Medulla oblongata (tissue), 1 donor: ENCODE data around the gene ATP6V0E2.
"Not testable (repeated sequence)": the region's sequence is repeated elsewhere in the genome, so short reads cannot be mapped to it uniquely, and the experiment has no call there.

Experiments used
- DNase-seq: peaks from one replicate; pipeline ENCODE4 v3.0.0-alpha.2; 2015; ENCODE audit errors: extremely low spot score

Gene ATP6V0E2

DNA sequence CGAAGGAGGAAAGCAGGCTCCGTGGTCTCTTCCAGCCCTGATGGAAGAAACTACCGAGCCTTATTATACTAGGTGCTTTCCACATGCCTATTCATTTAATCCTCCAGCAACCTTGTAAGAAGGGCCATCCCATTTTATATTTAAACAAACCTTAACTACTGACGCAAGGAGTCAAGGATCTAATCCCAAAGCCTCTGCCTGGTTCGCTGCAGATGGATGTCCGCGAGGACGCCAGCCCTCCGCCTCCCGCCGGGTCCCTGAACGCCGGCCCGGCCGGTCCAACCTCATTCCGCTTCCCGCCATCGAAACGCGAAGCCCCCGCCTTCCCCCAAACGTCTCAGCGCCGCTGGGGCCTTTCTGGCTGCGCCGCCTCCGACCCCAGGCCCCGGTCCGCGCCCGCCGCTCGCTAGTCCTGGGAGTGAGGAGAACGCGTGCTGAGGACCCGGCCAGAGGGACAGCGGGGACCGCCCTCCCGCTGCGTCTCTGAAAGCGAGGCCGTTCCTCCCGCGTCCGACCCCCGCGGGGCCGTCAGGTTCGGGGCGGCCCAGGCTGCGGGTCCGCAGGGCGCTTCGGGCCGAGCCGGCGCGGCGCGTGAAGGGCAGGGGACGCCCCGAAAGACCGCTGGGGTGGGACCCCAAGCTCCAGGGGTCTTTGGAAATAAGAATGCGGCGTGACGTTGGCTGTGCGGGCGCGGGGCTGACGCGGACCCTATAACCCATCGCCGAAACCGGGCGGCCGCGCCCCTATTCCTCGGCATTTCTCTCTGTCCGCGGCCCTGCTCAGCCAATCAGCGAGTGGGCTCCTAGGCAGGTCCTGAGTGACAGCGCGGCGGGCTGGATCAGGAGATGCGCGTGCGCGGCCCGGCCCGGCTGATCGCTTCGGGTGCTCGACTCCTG lies at the start of gene ATP6V0E2:
Gene ATP6V0E2, plus strand, starts transcription at position 896 of the 896 bp plus-strand sequence. CDS start 97 bp downstream, outside the sequence.
- peak; percentile 97 for DNase-seq

DNA sequence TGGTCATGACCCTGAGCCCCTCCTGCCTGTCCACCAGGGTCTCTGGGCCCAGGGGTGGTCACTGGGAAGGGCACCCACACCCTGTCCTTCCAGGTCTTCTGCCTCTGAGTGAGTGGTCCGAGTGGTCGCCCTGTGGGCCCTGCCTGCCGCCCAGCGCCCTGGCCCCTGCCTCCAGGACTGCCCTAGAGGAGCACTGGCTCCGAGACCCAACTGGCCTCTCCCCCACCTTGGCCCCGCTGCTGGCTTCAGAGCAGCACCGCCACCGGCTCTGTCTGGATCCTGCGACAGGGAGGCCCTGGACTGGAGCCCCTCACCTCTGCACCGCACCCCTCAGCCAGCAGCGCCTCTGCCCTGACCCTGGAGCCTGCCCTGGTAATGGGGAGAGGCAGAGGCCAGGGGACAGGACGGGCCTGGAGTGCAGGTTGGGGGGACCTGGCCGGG lies 49.4 kb upstream of the ATP6V0E2 start:
- DNase-seq, result no peak

DNA sequence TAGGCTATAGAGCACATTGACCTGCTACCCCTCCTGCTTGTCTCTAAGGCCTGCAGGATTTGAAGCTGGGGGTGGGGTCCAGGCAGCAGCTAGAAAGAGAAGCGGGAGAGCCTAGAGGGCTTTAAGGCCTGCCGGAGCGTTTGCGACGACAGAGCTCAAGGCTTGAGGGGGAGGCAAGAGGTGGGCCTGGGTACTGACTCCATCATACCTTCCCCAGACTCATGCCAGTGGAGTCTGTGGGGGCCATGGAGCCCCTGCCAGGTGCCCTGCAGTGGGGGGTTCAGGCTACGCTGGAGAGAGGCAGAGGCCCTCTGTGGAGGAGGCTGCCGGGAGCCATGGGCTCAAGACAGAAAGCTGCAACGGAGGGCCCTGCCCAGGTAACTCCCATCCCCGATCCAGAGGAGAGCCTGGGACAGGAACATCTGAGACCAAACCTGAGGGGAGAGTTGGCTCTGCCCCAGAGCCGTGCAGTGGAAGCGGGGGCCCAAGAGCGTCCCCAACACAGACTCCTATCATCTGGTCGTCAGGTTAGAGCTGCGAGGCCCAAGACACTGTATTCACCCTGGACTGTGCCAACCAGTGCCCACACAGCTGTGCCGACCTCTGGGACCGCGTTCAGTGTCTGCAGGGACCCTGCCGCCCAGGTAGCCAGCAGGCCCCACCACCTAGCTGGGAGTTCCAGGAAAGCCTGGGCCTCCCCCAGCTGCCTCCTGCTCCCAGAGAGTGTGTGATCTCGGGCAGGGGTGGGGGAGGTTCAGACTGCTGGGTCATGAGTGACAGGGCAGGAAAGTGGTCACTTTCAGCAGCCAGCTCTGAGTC lies 48.8 kb upstream of the ATP6V0E2 start:
- no peak for DNase-seq

DNA sequence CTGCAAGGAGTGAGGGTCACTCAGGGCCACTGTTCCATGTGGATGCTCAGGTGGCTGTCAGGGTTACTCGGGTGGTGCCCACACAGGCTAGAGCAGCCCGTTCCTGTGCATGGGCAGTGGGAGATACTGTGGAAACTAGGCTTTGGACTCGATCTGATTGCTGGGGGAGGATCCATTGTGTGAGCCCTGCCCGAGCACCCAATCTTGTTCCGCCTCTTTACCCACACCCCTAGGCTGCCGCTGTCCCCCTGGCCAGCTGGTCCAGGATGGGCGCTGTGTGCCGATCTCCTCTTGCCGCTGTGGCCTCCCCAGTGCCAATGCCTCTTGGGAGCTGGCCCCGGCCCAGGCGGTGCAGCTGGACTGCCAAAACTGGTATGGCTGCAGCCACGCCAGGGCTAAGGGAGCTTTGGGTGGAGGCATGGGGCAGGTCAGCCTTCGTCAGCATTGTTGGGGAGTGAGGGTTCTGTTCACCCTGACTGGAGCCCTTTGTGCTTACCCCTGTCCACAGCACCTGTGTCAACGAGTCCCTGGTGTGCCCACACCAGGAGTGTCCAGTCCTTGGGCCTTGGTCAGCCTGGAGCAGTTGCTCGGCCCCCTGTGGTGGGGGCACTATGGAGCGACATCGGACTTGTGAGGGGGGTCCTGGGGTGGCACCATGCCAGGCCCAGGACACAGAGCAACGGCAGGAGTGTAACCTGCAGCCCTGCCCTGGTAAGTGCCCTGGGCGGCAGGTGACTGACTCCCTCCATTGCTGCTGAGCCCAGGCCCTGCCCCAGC lies 48.0 kb upstream of the ATP6V0E2 start:
- no peak for DNase-seq

DNA sequence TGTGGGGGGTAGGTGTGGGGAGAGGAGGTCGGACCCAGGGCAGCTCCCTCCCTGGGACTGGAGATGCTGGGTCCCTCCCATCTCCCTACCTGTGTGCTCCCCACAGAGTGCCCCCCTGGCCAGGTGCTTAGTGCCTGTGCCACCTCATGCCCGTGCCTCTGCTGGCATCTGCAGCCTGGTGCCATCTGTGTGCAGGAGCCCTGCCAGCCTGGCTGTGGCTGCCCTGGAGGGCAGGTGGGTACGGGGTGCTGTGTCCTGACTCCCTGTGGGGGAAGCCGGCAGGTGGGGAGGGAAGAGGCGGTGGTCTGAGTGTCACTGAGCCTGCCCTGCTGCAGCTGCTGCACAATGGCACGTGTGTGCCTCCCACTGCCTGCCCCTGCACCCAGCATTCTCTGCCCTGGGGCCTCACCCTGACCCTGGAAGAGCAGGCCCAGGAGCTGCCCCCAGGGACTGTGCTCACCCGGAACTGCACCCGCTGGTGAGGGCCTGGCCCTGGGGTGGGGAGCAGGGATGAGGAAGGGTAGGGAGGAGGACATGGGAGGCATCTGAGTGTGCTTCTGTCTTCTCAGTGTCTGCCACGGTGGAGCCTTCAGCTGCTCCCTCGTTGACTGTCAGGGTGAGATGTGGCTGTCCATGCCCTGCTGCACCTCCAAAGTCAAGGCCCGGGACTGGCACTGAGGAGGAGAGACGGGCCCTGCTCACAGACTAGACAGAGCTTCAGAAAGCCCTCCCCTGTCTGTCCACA lies 47.3 kb upstream of the ATP6V0E2 start:
- no peak for DNase-seq

DNA sequence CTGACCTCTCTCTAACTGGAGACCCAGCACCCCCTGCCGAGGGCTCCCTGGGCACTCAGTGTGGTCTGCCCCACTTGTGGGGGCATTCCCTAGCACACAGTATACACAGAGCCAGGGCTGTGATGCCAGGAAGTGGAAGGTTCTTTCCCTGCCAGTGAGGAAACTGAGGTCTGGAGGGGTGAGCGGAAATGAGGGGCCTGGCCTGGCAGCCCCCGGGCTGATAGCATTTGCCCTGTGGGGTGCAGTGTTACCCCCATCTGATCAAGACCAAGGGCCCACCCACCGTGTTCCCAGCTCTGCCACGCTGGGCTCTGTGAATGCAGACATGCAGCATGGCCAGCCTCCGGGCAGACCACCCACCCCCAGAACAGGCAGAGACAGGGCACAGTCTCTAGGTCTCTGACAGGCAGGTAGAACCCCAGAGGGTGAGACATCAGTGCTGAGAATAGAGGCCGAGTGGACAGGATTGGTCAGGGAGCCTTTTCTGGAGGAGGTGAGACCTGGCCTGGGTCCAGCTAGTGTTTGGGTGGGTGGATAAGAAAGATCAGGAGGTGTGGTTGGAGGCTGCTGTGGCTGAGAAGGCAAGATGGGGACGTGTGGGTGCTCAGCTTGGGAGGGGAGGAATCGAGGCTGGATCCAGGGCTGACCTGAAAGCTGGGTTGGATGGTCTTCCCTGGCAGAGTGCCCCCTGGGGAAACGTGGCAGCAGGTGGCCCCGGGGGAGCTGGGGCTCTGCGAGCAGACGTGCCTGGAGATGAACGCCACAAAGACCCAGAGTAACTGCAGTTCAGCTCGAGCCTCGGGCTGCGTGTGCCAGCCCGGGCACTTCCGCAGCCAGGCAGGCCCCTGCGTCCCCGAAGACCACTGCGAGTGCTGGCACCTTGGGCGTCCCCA lies 46.4 kb upstream of the ATP6V0E2 start:
- no peak for DNase-seq

DNA sequence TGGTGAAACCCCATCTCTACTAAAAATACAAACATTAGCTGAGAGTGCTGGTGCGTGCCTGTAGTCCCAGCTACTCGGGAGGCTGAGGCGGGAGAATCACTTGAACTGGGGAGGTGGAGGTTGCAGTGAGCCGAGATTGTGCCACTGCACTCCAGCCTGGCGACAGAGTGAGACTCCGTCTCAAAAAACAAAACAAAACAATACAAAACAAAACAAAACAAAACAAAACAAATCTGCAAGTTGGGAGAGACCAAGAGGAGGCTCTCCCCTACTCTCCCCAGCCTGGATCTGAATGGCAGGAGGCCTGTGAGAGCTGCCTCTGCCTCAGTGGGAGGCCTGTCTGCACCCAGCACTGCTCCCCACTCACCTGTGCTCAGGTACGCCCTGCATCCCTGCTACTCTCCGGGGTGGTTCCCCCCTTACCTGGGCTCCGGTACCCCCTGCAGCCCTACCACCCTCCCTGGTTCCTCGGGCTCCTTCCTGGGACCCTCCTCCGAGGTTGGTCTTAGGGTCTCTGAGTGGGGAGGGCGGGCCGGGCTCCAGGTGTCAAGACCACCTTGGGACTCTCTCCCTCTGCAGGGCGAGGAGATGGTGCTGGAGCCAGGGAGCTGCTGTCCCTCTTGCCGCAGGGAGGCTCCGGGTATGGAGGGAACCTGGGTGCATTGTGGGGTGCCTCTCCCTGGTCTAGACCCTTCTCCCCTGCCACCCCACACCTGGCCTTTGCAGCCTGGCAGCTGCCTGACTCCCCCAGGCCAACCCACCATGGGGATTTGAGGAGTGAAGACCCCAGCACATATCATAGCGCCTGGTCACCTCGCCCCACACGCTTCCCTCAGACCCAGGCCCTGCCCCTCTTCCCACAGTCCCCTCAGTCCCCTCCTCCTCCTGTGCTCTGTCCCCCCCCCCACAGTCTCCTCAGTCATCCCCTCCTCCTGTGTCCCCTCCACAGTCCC lies 45.1 kb upstream of the ATP6V0E2 start:
- no peak for DNase-seq

DNA sequence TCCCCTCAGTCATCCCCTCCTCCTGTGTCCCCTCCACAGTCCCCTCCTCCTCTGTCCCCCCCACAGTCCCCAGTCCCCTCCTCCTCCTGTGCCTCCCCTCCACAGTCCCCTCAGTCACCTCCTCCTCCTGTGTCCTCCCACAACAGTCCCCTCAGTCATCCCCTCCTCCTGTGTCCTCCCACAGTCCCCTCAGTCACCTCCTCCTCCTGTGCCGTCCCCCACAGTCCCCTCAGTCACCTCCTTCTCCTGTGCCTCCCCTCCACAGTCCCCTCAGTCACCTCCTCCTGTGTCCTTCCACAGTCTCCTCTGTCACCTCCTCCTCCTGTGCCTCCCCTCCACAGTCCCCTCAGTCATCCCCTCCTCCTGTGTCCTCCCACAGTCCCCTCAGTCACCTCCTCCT lies 43.2 kb upstream of the ATP6V0E2 start:
- not testable (repeated sequence) for DNase-seq

DNA sequence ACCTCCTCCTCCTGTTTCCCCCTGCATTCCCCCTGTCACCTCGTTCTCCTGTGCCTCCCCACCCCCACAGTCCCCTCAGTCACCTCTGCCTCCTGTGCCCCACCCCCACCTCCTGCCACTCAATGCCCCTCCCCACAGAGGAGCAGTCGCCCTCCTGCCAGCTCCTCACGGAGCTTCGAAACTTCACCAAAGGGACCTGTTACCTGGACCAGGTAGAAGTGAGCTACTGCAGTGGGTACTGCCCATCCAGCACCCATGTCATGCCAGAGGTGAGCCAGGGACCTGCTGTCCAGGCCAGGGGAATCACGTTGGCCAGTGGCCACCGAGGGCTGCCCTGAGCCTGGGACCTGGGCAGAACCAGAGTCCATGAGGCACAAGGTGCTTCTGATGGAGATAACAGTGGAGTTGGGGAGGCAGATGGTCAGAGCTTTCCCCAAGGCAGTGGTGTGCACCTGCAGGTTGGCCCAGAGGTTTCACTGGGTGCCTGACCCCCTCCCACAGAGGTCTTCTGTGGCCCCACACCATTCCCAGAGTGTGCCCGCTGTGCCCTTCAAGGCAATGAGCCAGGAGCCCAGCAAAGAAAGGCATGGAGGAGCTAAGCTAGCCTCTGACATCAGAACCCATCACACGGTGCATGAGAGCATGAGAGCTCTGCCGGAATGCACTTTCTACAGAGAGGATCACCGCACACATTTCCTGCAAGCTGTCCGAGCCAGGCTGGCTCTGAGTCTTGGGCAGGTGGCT lies 42.6 kb upstream of the ATP6V0E2 start:
- DNase-seq, result no peak

DNA sequence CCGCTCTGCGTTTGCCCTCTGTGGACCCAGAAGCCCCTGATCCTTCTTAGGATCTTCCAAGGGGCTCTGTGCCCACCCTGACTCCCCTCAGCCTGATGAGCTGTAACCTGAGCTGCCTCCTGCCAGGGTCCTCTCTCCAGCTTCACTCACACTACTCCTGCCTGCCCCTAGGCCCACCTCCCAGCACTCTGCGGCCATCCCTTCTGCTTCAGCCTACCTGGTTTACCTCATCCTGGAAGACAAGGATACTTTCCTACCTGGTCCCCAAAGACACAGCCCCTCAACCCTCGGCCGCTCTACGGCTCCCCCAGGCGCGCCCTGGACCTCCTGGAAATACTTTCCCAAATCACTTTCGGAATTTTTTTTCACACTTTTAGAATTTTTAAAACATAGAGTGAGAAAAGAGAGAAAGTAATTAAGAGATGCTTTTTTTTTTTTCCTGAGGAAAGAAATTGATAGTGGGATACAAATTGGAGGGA lies 42.0 kb upstream of the ATP6V0E2 start:
- no peak for DNase-seq

DNA sequence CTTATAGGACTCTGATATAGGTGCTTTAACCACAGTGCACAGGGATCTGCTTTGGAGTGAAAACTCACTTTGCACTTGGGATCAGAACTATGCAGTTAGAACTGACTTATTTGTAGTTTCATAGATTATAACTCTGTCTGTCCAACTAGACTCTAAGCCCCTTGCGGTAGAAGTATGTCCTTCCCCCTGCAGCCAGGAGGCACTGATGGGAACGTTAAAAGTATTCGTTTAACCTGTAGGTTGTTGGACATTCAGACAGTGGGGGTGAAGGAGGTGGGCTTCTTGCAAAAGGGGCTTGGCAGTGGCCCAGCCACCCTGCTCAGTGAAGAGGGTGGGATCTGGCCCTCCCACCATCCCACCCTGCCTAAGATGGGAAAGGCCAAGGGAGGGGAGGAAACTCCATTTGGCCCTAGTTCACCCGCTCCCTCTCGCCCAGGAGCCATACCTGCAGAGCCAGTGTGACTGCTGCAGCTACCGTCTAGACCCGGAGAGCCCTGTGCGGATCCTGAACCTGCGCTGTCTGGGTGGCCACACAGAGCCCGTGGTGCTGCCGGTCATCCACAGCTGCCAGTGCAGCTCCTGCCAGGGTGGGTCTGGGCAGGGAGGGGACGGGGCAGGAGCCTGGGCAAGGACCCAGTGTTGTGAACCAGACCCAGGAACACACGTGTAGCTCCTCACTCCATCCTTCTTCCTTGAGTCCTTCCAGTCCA lies 41.3 kb upstream of the ATP6V0E2 start:
- DNase-seq, result no peak

DNA sequence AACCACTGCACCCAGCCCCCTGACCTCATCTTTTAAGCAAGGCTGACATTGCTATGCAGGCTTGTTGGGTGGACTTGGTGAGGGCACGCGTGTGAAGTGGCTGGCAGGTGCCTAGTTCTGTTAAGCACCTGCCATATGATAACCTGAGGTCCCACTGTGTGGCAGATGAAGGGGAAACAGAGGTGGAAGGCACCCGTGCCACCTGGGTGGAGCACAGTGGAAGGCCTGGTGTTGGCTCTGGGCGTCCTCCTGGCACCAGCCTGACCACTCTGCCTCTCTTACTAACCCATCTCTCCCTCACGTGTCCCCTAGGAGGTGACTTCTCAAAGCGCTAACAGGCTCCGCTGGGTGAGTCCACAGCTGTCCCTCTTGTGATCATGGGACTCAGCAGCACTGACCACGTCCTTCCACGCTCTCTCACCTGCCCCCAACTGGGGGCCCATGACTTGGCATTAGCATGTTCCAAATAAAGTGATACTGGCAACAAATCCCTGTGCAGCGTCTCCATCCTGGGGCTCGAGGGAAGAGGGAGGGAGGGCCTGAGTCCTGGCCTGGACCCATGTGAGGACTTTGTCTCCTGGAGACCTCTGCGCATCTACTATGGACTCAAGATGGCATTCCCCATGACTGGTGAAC lies 40.2 kb upstream of the ATP6V0E2 start:
- no peak for DNase-seq

DNA sequence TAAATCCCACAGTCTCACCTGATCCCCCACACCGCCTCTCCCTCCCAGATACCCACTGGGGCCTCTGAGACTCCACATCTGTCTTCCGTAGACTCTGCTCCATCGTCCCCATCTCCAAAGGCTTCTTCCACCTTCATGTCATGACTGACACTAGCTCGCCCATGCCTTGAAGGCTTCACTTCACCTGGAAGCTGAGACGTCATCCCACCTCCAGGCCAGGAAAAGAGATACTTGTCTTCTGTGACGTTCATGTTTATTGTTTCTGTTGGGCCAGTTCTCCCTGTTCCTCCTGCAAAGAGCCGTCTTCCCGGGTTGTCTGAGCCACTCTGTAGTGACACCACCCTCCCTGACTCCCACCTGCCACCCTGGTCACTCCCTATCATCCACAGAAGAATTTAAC lies 39.2 kb upstream of the ATP6V0E2 start:
- DNase-seq, result no peak

DNA sequence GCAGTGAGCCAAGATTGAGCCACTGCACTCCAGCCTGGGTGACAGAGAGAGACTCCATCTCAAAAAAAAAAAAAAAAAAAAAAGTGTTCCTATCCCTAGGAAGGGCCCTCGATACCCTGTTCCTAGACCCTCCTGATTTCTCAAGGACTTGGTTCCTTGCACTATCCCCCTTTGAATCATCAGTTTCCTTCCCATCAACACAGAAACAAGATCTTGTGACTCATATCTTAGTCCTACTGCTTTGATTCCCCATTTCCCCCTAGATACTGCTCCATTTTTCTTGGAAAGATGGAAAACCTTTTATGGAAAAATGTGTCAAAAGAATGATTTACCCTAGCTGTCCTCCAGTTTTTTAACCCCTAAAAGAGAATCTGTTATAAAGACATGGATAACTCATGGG lies 37.3 kb upstream of the ATP6V0E2 start:
- DNase-seq, result no peak

DNA sequence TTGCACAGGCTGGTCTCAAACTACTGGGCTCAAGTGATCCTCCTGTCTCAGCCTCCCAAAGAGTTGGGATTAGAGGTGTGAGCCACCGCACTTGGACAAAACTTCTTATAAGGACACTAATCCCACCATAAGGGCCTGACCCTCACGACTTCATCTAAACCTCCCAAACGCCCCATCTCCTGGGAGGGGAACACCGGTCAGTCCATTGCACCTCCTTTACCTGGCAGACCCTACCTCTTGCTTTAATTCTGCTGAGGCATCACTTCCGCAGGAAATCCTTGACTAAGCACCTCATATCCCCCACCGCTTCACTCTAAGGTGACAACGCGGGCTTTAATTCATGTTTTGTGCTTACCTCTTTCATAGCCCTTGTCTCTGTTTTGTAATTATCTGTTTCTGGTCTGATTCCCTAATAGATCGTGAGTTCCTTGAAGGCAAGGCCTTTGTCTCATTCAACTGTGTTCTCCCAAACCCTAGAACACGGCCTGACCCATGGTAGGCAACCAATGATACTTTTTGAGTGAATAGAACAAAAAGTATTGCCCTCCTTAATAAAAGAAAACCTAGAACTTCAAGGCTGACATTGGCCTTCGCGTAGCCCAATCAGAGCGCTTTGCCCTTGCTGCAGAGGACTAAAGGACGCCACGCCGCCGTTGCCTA lies 36.1 kb upstream of the ATP6V0E2 start:
- DNase-seq, result no peak

DNA sequence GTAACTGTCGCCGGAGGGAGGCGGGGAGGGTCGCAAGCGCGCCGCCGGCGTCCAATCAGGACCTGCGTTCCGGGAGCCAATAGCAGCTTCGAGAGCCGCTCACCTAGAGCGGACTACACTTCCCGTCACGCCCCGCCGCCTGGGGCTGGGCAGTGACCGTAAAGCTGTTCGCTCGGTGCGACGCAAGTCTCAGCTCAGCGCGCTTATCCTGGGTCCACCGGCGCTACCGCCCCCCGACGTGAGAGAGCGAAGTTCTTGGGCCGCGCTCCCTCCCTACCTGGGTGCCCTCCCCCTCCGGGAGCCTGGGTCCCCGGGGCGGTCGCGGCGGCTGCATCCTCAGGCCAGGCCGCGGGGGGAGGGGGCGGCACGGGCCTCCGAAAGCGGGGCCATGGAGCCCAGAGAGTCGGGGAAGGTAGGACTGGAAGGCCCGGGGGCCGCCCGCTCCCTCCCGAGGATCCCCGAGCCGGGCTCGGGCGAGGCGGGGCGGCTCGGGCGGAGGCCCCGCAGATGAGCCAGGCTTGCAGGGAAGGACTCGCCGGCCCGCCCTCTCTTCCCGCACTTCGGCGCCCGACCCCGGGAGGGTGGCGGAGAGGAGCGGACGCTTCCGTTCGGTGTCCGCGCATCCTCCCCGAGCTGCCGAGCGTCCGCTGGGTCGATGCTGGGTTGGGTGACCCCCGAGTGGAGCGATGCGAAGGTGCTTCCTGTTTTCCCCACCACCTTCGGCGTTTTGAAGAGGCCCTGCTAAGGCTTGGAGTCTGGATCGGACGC lies 35.4 kb upstream of the ATP6V0E2 start, which contains the start of gene ZNF862:
Gene ZNF862, plus strand, starts transcription at position 152 of the 768 bp plus-strand sequence. Its CDS starts 237 bp downstream, at position 389.
- DNase-seq, result peak; percentile 98
